ENCODE measurements around the gene C7.

DNA sequence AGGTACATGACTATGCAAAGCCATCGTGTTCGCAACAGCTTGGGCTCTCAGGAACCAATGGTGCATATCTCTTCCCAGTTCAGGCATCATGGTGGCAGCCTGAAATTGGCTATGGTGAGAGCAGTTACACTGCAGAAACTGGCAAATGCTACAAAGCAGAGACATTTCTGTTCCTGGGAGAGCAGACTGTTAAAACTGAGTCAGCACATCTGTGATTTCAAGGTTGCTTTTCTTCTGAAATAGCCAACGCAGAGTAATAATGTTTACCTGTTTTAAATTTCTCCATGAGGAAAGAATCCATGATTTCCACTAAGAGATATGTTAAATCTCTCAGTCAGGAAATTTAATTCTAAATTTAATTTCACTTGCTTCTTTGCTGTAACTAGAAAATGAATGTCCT, 47.8 kb downstream of the C7 start:
- TF ChIP-seq POLR2A (IDR thresholded peaks at IDR 0.05) = no peak
- TF ChIP-seq, protein P1, sequence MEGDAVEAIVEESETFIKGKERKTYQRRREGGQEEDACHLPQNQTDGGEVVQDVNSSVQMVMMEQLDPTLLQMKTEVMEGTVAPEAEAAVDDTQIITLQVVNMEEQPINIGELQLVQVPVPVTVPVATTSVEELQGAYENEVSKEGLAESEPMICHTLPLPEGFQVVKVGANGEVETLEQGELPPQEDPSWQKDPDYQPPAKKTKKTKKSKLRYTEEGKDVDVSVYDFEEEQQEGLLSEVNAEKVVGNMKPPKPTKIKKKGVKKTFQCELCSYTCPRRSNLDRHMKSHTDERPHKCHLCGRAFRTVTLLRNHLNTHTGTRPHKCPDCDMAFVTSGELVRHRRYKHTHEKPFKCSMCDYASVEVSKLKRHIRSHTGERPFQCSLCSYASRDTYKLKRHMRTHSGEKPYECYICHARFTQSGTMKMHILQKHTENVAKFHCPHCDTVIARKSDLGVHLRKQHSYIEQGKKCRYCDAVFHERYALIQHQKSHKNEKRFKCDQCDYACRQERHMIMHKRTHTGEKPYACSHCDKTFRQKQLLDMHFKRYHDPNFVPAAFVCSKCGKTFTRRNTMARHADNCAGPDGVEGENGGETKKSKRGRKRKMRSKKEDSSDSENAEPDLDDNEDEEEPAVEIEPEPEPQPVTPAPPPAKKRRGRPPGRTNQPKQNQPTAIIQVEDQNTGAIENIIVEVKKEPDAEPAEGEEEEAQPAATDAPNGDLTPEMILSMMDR (IDR thresholded peaks at IDR 0.05) = no peak
- no peak for TF ChIP-seq POLR2AphosphoS5 (IDR thresholded peaks at IDR 0.05)
- no peak for TF ChIP-seq EP300 (IDR thresholded peaks at IDR 0.05)
